Limb (tissue), 2 donors: ENCODE data around the gene PEX14.

ENCODE experiments used
- DNase-seq, 2 donors: peaks; one replicate each; pipeline ENCODE4 v3.0.0-alpha.2; 2016; ENCODE audit errors: extremely low spot score in 2 of 2

Gene PEX14

DNA sequence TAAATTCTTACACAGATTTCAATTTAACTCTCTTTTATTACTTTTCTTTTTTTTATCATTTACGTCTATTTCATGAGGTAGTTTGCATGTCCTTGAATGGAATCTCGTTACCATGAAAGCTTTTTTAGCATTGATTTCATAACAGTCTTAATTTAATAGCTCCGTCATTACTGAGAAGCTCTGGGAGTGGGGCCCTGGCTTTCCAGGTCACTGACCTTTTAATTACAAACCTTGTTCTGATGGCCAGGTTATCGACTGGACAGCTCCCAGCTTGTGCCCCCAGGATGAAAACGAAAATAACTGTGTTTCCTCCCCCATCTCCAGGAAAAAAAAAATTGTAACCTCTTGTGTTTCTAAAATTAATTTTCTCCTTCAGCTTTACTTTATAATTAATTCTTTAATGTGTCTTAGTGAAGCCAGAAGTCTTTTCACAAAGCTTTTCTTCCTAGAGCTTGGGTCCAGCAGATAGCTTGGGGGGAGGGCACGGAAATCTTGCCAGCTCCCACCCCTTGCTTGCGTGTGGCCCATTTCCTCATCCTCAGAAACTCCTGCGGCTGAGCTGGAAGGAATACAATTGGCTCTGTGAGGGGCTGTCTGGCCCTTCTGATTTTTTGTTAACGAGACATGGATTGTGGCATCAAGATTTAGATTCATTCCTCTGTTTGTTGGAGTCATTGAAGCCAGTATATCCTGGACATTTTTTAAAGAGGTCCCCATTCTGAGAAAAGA, 65.7 kb downstream of the PEX14 start:
- DNase-seq: no peak

DNA sequence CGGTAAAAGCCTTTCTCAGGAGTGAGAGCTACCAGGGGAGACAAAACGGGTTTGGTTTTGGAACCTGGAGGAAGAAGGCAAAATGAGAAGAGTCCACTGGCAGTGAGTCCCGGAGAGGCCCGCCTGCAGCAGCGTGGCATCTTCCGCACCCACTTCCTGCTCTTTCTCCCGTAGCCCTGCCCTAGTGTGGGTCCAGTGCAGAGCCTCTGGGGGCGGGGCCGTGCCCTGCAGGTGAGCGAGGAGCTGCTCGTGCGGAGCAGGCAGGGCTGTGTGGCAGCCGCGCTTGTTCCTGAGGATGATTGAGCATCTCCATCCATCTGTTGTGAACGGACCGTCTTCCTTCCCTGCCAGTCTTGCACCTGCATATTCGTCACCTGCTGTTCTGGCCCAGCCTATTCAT, 66.5 kb downstream of the PEX14 start:
- no peak for DNase-seq

DNA sequence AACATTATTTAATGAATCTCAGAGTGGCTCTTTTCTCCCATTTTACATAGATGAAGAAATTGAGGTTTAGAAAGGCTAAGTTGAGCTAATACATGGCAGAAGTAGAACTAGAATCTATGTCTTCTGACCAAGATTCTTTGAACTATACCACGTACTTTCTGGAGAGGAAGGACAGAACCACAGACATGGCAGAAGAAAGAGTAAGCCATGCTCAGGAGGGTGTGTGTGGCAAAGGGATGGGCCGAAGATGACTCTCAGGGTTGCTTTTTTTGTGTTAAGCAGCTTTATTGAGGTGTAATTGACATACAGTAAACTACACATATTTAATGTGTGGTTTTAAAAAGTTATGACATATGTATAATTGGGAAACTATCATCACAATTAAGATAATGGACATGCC, 69.5 kb downstream of the PEX14 start:
- DNase-seq: no peak

DNA sequence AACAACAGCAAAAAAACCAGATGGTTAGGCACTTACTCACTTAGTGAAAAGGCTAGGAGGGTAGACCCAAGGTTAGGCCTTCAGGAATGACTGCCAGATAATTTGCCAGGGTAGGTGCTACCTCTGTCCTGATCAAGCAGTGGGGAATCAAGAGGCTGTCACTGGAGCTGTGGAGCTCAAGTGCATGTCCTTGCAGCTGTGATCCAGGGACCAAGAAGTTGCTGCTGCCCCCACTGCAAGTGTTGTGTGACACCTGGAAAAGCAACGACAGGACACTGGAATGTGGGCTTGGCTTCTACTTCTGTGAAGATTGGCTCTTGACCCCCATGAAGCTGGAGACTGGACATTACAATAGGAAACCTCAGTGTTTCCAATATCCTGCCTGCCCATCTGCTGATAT, 72.1 kb downstream of the PEX14 start:
- DNase-seq: no peak

DNA sequence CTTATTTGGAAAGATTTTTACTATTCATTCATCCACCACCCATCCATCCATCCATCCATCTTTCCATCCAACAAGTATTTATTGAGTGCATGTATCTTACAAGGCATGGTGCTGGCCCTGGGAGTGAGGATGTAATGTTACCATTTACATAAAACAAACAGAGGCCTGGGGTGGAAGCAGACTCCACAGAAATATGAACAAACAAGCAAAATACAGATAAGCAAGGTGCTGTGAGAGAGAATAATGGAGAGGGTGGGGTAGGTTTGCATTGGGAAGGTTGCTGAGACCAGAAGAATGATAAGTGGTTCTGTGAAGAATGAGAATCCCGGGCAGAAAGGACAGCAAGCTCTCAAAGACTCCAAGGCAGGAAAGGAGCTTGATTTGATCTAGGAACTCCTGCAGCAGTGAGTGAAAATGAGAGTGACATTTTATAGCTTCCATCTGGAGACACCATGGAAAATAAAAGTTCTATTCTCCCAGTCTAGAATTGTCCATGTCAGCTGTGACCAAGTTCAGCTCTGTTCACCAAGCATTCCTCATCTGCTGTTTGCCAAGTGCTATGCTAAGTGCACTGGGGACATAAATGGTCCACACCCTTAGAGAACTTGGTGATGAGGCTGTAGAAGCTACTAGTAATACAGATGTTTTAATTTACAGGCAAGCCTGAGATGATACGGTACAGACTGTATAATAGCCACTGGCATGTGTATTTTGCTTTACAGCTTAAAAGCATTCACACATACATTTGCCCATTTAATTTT, 75.3 kb downstream of the PEX14 start:
- no peak for DNase-seq

DNA sequence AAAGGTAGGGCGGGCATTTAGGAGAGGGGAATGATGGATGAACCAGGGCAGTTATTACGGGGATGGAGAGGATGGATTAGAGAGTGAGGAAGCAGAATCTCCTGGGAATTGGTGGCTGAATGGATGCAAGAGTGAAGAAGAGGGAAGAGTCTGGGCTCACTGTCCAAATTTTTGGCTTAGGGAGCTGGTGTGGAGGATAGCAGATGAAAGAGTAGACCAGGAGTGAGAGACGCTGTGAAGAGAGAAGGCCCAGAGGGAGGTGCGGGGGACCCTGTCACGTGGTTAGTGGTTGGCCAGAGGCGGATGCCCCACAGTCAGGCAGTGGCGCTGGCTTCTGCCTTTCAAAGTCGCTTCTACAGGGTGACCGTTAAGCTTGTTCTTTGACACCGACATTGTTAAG, 78.4 kb downstream of the PEX14 start:
- DNase-seq: no peak

DNA sequence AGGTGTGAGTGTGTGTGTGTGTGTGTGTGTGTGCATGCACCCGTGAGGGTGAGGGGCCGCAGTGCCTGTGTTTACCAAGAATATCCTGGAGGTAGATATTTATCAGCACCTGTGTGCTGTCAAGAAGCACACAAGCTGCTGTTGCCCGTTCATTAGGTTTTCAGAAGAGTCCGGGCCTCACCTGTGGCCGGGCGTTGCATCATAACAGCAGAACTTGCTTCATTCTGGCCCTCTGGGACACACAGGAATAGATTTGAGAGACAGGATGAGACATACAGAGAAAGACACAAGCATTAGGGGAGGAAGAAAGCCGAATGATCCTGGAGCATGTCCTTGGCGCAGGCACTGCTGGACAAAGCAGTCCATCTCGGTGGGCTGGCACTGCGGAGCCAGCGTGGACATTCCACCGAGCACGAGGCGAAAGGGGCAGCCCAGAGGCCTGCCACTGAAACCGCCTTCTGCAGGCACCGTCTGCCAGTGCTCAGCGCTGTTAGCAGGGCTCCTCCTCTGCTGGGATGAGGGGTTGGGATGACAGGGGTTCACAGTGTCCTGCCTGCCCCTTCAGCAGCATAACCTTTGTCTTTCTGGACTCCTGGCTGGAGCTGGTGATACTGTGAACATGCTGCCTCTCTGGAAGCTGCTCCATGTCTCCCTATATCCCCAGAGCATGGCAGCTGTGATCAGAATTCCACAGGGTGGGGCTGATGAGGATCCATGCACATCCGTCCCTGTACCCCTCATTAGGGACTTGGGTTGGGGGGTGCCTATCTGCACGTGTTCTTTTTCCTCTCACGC, 81.1 kb downstream of the PEX14 start:
- no peak for DNase-seq

DNA sequence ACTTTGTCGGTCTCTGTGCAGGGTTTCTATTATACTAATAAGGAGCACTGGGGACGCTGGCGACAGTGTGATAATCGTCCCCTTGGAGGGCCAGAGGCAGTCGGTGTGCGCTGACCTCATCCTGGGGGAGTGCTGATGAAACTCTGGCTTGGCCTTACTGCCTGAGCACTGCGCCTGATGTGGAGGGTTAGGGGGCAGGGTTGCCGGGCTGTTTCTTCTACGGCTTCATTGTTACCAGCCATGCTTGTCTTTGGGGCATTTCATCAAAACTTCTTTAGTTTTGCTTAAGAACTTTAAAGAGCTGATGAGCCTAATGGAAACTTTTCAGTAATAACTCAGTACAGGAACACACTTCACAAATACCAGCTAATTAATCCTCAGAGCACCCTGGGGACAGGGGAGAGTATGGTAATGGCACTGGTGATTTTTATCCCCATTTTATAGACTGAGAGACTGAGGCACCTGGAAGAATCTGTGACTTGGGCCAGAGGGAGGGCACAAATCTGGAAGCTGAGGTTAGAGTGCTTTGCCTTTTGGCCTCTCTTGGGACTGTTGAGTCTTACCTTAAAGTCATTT, 81.8 kb downstream of the PEX14 start:
- no peak for DNase-seq

DNA sequence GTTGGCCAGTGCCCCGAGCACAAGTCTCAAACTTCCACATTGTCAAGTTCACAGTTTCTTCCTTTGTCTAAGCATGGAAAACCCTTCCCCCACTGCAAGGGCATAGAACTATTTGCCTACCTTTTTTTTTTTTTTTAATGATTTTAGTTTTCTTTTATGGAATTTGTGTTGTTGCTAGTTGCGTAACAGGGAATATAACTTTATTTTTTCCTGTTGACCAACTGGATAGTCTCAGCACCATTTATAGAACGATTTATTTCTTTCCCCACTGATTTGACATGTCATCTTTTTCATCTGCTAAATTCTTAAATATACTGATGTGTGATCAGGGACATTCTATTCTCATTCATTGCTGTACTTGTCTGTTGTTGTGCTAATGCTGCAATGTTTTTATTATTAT, 83.0 kb downstream of the PEX14 start:
- no peak for DNase-seq

DNA sequence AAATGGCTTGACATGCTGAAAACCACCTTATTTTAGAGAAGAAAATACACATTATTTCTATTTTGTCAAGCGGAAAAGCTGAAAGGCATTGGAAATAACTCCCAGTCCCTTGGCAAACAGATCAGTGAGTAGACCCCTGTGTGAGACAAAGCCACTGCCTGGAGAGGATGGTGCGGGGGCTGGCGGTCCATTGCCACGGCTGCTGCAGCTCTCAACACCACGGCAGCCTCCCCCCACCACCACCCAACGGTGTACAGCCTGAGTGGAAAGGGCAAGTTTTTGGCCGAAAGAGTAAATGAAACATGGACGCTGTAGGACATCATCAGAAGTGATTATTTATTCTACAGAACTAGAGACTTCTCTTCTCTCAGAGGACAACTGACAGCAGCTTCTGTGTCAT, 84.6 kb downstream of the PEX14 start:
- no peak for DNase-seq

DNA sequence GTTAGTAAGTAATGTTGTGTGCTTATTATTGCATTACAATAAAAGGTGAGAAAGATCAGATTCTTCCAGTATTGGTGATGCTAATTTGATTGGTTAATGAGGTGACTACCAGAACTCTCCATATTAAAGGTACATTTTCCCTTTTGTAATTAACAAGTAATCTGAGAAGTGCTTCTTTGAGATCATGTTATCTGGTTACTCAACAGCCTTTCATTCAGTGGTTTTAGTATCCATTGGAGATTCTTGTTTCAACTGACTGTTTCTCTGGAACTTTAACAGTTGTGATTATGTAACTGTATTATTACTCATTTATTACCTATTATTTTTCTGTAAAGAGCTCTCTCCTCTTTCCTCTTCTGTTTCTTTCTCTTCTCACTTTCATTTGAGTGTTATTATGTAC, 86.7 kb downstream of the PEX14 start:
- no peak for DNase-seq

DNA sequence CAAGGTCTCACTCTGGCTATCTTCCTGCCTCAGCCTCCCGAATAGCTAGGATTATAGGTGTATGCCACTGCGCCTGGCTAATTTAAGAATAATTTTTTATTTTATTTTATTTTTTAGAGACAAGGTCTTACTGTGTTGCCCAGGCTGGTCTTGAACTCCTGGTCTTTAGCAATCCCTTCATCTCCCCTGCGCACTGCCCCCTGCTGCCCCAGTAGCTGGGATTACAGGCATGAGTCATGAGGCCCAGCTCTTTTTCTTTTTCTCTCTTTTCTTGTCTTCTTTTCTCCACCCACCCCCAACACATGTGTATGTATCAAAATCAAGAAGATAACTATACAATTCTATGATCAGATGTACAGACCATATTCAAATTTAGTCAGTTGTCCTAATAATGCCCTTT, 87.2 kb downstream of the PEX14 start:
- DNase-seq: no peak

DNA sequence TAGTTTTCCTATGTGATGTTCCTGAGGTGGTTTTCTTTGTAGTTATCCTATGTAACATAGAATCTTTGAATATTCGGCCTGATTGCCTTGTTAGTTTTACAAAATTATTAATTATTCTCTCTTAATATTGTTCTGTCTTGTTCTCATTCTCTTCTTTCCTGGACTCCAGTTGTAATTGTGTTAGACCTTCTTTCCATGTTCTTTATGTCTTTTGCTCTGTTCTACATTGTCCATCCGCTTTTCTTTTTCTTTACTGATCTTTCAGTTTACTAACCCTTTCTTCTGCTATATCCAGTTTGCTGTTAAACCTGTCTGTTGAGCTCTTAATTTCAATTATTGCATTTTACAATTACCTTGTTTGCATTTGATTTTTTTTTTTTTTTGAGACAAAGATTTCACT, 89.3 kb downstream of the PEX14 start:
- no peak for DNase-seq

DNA sequence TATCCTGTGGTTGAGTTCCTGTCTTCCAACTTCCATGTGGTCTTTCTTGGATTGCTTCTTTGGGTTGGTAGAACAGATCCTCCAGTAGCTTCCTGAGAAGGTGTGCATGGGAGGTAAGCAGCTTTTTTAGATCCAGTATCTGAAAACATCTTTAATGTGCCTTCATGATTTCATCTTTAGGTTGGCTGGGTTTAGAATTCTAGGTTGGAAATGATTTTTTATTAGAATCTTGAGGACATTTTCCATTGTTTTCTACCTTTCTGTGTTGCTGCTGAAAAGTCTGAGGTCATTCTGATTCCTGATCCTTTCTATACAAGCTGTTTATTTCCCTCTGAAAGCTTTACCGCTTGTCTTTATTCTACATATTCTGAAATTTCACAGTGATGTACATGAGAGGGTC, 94.8 kb downstream of the PEX14 start:
- no peak for DNase-seq

DNA sequence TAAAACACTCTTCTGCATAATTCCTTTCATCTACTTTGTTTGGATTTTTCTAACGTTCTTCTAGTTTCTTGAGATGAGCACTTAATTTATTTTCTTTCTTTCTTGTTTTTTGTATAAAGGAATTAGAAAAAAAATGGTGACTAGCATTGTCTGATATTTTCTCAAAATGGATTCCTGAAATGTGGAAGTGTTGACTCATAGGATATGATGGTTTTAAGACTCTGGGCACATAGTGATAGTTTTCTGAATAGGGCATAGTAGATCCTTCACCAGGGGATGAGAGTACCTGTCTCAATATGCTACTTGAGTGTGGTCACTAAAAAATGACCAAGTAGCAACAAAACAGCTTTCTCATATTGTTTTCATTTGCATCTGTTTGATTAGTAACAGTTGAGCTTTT, 100.9 kb downstream of the PEX14 start:
- no peak for DNase-seq

DNA sequence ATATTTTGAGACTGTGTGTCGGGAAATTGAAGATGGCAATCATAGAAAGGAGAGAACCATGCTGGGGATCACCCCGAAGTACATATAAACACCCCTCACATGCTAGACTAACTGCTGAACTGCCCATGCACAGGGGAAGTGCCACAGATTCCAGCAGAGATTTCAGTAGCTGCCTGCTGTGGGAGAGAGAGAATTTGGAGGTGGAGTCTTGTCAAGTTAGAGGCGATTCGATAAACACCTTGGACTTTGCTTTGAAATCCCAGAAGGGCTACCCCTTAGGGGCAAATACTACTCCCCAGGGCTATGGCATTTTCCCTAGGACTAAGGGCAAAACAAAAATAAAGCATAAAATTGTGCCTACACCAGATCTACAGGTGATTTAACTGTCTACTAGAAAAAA, 103.3 kb downstream of the PEX14 start:
- no peak for DNase-seq

DNA sequence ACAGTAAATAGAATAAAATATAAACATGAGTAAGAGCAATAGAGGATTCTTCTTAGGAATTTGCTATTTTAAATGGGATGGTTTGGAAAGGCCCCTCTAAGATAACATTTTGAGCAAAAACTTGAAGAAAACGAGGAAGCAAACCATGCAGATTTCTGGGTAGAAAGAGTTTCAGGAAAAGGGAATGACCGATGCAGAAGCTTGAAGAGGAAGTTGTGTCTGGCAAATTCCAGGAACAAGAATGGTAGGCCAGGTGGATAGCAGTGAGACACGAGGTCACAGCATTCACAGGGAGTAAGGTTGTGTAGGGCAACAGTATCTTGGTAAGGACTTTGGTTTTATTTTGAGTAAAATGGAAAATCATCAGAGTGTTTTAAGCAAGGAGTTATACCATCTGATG, 108.9 kb downstream of the PEX14 start:
- no peak for DNase-seq

DNA sequence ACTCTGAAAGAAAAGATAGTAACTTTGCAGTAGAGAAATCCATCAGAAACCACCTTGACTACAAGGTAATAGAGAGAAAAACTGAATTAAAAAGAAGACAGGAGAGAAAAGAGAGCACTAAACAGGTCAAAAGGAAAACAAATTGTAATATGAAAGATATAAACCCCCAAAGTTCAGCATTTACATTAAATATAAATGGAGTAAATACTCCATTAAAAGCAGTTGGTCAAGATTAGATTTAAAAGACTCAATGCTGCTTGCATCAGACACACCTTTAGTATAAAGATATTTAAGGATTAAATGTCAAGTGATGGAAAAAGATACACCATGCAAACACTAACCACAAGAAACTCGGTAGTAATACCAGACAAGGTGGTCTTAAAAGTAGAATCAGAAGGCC, 110.5 kb downstream of the PEX14 start:
- DNase-seq: no peak

DNA sequence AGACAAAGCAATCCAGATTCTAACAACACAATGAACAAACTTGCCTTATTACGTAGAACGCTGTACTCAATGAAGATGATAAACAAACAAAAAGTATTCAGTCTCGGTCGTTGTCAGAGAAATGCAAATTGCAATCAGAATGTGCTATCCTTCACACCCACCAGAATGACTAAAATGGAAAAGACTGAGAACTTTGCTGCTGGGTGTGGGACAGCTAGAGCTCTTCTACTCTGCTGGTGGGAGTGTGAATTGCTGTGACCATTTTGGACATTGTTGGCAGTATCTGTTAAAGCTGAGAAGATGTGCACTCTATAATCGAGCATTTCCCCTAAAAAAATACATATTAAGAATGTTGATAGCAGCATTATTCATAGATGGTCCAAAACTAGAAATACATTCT, 111.4 kb downstream of the PEX14 start:
- no peak for DNase-seq

DNA sequence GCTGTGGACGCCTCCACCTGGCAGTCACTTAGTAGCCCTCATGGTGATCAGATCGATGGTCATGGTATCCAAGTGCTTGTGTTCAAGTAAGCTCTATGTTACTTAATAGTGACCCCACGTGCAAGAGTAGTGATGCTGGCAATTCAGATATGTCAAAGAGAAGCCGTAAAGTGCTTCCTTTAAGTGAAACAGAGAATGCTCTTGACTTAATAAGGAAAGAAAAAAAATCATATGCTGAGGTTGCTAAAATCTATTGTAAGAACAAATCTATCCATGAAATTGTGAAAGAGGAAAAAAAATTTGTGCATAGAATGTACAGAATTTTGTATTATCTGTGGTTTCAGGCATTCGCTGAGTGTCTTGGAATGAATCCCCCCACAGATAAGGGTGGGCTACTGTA, 113.9 kb downstream of the PEX14 start:
- DNase-seq: no peak

DNA sequence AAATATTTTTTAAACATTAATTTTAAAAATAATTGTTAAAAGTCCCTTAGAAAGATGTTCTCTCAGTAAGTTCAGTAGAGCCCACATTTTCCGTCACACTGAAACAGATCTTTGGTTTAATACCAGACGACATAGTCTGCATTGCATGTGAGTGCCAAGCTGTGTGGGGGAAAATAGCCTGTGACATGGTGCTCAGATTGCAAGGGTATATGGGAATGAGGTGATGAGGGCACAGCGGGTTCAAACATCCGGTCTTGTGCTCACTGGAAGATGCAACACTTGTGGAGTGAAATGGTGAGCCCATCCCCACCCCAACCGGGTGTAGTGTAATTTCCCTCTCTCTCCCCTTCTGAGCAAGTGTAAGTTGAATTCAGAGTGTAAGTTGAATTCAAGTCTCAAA, 114.3 kb downstream of the PEX14 start:
- DNase-seq: no peak

DNA sequence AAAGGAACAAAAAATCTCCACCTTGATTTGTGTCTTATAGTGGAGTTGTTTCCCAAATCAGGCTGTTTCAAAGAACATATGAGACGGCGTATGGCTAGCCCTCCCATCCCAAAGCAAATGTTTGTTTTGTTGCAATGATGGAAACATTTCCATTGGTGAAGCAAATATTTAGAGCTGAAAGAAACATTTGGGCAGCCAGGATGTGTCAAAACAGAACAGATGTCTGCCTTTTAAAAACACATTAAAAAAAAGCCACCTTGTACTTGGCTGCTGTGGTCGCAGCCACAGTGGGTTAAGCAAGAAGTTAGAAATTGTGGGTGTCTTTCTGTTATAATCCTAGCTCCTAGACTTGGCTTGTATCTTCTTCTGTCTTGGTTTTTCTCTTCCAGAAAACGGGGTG, 116.3 kb downstream of the PEX14 start:
- no peak for DNase-seq
